CD14-positive monocyte (primary cell): ENCODE data around the gene PLOD3. TPM values are rescaled to one million over a fixed set of nuclear protein-coding genes. Genes with fewer than 3 reads are reported as not detected.
A peak's percentile ranks its signal among the peaks of the same experiment; 100 is the strongest.

Source experiments
- DNase-seq, 3 donors: peaks; one replicate each; pipeline ENCODE4 v3.0.0-alpha.2; 2011 to 2022
- H2AFZ ChIP-seq: 2 replicates; pipeline ENCODE4 v1.6.0; 2012; ENCODE audit warnings: mild to moderate bottlenecking, low read depth, low read length, inconsistent platforms; ENCODE audit not compliant: insufficient read depth, poor library complexity, severe bottlenecking
- H3K27ac ChIP-seq, 2 donors: 1 replicate in 1 of 2; 2 replicates in 1 of 2; pipeline ENCODE4 v1.5.1; 2012 to 2013; ENCODE audit warnings: low read length in 2 of 2, control low read depth in 1 of 2, inconsistent platforms in 1 of 2, low read depth in 1 of 2, mild to moderate bottlenecking in 1 of 2
- H3K27me3 ChIP-seq, 2 donors: one replicate each; pipeline versions ENCODE4 v1.6.0 to v1.6.1; 2011 to 2013; ENCODE audit warnings: low read length in 2 of 2; ENCODE audit not compliant: control insufficient read depth in 2 of 2, insufficient read depth in 2 of 2
- H3K36me3 ChIP-seq, 2 donors: replicated peaks in 1 of 2; 1 replicate in 1 of 2; 2 replicates in 1 of 2; pipeline versions ENCODE4 v1.5.1 to v1.6.1; 2012 to 2013; ENCODE audit warnings: low read length in 2 of 2, control low read depth in 1 of 2, inconsistent platforms in 1 of 2, mild to moderate bottlenecking in 1 of 2; ENCODE audit not compliant: insufficient read depth in 2 of 2, control insufficient read depth in 1 of 2
- H3K4me1 ChIP-seq, 2 donors: 1 replicate in 1 of 2; 2 replicates in 1 of 2; pipeline versions ENCODE4 v1.5.1 to v1.6.1; 2012 to 2013; ENCODE audit warnings: low read length in 2 of 2, control low read depth in 1 of 2, inconsistent platforms in 1 of 2, mild to moderate bottlenecking in 1 of 2, moderate library complexity in 1 of 2; ENCODE audit not compliant: insufficient read depth in 2 of 2, control insufficient read depth in 1 of 2
- H3K4me2 ChIP-seq: replicated peaks from 2 replicates; pipeline ENCODE3; 2012; ENCODE audit warnings: low read length, moderate library complexity, mild to moderate bottlenecking; ENCODE audit not compliant: poor library complexity, severe bottlenecking; ENCODE audit errors: extremely low read depth
- H3K4me3 ChIP-seq, 3 experiments: fragments of 200-600 bp in 1 of 3; sonication (generic) in 1 of 3; replicated peaks in 1 of 3; 1 replicate in 2 of 3; 2 replicates in 1 of 3; pipeline ENCODE4 v1.5.1; 2011 to 2013; ENCODE audit warnings: low read length in 3 of 3, mild to moderate bottlenecking in 3 of 3, control low read depth in 2 of 3, low read depth in 2 of 3, inconsistent platforms in 1 of 3, moderate library complexity in 1 of 3
- H3K79me2 ChIP-seq: 2 replicates; pipeline ENCODE4 v1.6.0; 2012; ENCODE audit warnings: mild to moderate bottlenecking, control low read depth, inconsistent platforms, low read length, moderate library complexity; ENCODE audit not compliant: insufficient read depth
- H3K9ac ChIP-seq: 2 replicates; pipeline ENCODE4 v1.6.0; 2017; ENCODE audit warnings: low read length, mild to moderate bottlenecking; ENCODE audit not compliant: insufficient read depth, poor library complexity, severe bottlenecking
- H3K9me3 ChIP-seq, 2 donors: replicated peaks in 1 of 2; 1 replicate in 1 of 2; 2 replicates in 1 of 2; pipeline versions ENCODE4 v1.5.1 to v1.6.1; 2012 to 2013; ENCODE audit warnings: low read length in 2 of 2, control low read depth in 1 of 2; ENCODE audit not compliant: control insufficient read depth in 1 of 2, insufficient read depth in 1 of 2
- H4K20me1 ChIP-seq: 2 replicates; pipeline ENCODE4 v1.6.0; 2012; ENCODE audit warnings: mild to moderate bottlenecking, low read length, control low read depth, moderate library complexity; ENCODE audit not compliant: insufficient read depth
- H3K27ac Mint-ChIP-seq, 7 donors: one replicate each; pipeline ENCODE4 v1.8.0; 2020; ENCODE audit warnings: mild to moderate bottlenecking in 7 of 7, mixed read lengths in 7 of 7, moderate library complexity in 6 of 7, inconsistent platforms in 2 of 7
- H3K27me3 Mint-ChIP-seq, 3 donors: one replicate each; pipeline ENCODE4 v1.8.0; 2021 to 2022; ENCODE audit warnings: low read depth in 3 of 3, mild to moderate bottlenecking in 3 of 3, mixed read lengths in 3 of 3, moderate library complexity in 3 of 3, inconsistent platforms in 1 of 3
- H3K36me3 Mint-ChIP-seq, 2 donors: one replicate each; pipeline ENCODE4 v1.8.0; 2020; ENCODE audit warnings: mixed read lengths in 2 of 2, inconsistent platforms in 1 of 2, mild to moderate bottlenecking in 1 of 2
- H3K4me1 Mint-ChIP-seq: one replicate; pipeline ENCODE4 v1.8.0; 2020; ENCODE audit warnings: mild to moderate bottlenecking, mixed read lengths
- H3K4me3 Mint-ChIP-seq, 2 donors: one replicate each; pipeline ENCODE4 v1.8.0; 2020; ENCODE audit warnings: mild to moderate bottlenecking in 2 of 2, mixed read lengths in 2 of 2, moderate library complexity in 1 of 2
- H3K9me3 Mint-ChIP-seq, 7 donors: one replicate each; pipeline ENCODE4 v1.8.0; 2020 to 2022; ENCODE audit warnings: mixed read lengths in 7 of 7, mild to moderate bottlenecking in 6 of 7, moderate library complexity in 6 of 7, inconsistent platforms in 2 of 7
- CTCF ChIP-seq: fragments of 200-600 bp; IDR thresholded peaks from one replicate; pipeline ENCODE4 v1.8.0; 2022; ENCODE audit warnings: antibody characterized with exemption, mild to moderate bottlenecking
- WGBS: methylation state at CpG from one replicate; pipeline ENCODE4 v1.1.5; 2013; ENCODE audit warnings: missing lambda C conversion rate; ENCODE audit not compliant: insufficient coverage; 5-methylcytosine and 5-hydroxymethylcytosine counted together
- intact Hi-C, 2 donors: fragments of 100-400 bp; cut with micrococcal nuclease; formaldehyde crosslinking; loops; one replicate each; pipeline versions ENCODE4 v1.15.0 to v1.15.1; 2023
- polyA plus RNA-seq, 3 donors: library from polyadenylated mRNA; depleted of rRNA in 1 of 3; unstranded in 2 of 3; stranded (reverse) in 1 of 3; fragments of 300-500 nt in 2 of 3; fragments of >200 nt in 1 of 3; fragmentation: Illumina TruSeq in 2 of 3; gene quantifications; 1 replicate in 2 of 3; 2 replicates in 1 of 3; pipeline ENCODE4 v1.2.3, GENCODE V29; 2012 to 2021

PLOD3 gene
- polyA plus RNA-seq, 3 donors = 26.9 to 70.1 (median 28.1) TPM

- Histone ChIP-seq H4K20me1 (peaks cover 67% of the 10 kb centered on the region), H3K36me3 (peaks cover 21 to 35% of the 10 kb centered on the region in 2 donors), H3K4me1 (peaks cover 26 to 30% of the 10 kb centered on the region in 2 donors), H3K27ac (no peak overlapping the region), H3K79me2 (no peaks in the 10 kb centered on the region), H3K4me2 (no peak overlapping the region), H3K27me3 (peaks cover 0 to 27% of the 10 kb centered on the region in 2 donors), H3K9ac (no peak overlapping the region), H3K4me3 (no peak overlapping the region), H2AFZ (no peak overlapping the region), H3K9me3 (no peaks in the 10 kb centered on the region)
- 17% methylated on average over 15 of the region's 21 CpGs for WGBS
- intact Hi-C loops = no loop called here
- Mint-ChIP-seq H3K4me1 (peaks cover 29% of the 10 kb centered on the region), H3K4me3 (peak overlapping the region in 1 of 2 donors; percentile 11), H3K9me3 (peaks cover 0 to 3% (median 0%) of the 10 kb centered on the region in 7 donors), H3K27me3 (peaks cover 14 to 31% (median 23%) of the 10 kb centered on the region in 3 donors), H3K27ac (peak overlapping the region in 1 of 7 donors; percentile 34), H3K36me3 (peaks cover 41 to 60% of the 10 kb centered on the region in 2 donors)
- no peak for TF ChIP-seq CTCF
- DNase-seq = no peak
Observed at GRCh38 chr7:101236292-101236835, 19.0 kb upstream of the PLOD3 start.

- no peaks in the 10 kb centered on the region for H3K79me2 ChIP-seq
- no peak overlapping the region for H3K4me3 ChIP-seq
- H3K4me2 ChIP-seq = no peak overlapping the region
- no peak overlapping the region for H3K27ac ChIP-seq
- no peak for DNase-seq
- H3K9ac ChIP-seq = no peak overlapping the region
- no peak for TF ChIP-seq CTCF
- H3K27me3 ChIP-seq = peaks cover 0 to 27% of the 10 kb centered on the region in 2 donors
- Mint-ChIP-seq H3K9me3 (peaks cover 0 to 2% (median 0%) of the 10 kb centered on the region in 7 donors), H3K4me3 (no peak overlapping the region), H3K36me3 (peaks cover 36 to 59% of the 10 kb centered on the region in 2 donors), H3K4me1 (peaks cover 25% of the 10 kb centered on the region), H3K27me3 (peaks cover 14 to 31% (median 23%) of the 10 kb centered on the region in 3 donors), H3K27ac (no peak overlapping the region)
- 80% methylated on average over 1 of the region's 9 CpGs for WGBS
- no peak overlapping the region for H2AFZ ChIP-seq
- no peaks in the 10 kb centered on the region for H3K9me3 ChIP-seq
- intact Hi-C loops = no loop called here
- peaks cover 67% of the 10 kb centered on the region for H4K20me1 ChIP-seq
- peaks cover 20 to 26% of the 10 kb centered on the region in 2 donors for H3K4me1 ChIP-seq
- peaks cover 21 to 31% of the 10 kb centered on the region in 2 donors for H3K36me3 ChIP-seq
Observed at GRCh38 chr7:101235522-101235921, 18.1 kb upstream of the PLOD3 start.
